ENCODE data around the gene AGRN. TPM values are rescaled to one million over a fixed set of nuclear protein-coding genes. Genes with fewer than 3 reads are reported as not detected.

AGRN gene
- total RNA-seq, 1 experiment from 2014 or later = 184 TPM

- TF ChIP-seq, protein P1, sequence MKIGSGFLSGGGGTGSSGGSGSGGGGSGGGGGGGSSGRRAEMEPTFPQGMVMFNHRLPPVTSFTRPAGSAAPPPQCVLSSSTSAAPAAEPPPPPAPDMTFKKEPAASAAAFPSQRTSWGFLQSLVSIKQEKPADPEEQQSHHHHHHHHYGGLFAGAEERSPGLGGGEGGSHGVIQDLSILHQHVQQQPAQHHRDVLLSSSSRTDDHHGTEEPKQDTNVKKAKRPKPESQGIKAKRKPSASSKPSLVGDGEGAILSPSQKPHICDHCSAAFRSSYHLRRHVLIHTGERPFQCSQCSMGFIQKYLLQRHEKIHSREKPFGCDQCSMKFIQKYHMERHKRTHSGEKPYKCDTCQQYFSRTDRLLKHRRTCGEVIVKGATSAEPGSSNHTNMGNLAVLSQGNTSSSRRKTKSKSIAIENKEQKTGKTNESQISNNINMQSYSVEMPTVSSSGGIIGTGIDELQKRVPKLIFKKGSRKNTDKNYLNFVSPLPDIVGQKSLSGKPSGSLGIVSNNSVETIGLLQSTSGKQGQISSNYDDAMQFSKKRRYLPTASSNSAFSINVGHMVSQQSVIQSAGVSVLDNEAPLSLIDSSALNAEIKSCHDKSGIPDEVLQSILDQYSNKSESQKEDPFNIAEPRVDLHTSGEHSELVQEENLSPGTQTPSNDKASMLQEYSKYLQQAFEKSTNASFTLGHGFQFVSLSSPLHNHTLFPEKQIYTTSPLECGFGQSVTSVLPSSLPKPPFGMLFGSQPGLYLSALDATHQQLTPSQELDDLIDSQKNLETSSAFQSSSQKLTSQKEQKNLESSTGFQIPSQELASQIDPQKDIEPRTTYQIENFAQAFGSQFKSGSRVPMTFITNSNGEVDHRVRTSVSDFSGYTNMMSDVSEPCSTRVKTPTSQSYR (CRISPR knock-in tag; IDR thresholded peaks at IDR 0.05) = no peak
Observed at GRCh38 chr1:1038694-1039093, 18.8 kb downstream of the AGRN start (continued).

GRCh38 chr1:1039145-1039910 is 19.4 kb downstream of the AGRN start:
- ChIA-PET CTCF (interaction anchor here (1.0 to 4.0 kb wide), 12 partner anchors 15 to 266 kb away, joined by 3 to 35 read pairs (median 5); partner anchors contain the start of gene AGRN), POLR2A (interaction anchor here (0.8 to 2.9 kb wide), 4 partner anchors 14 to 73 kb away, joined by 3 to 15 read pairs (median 4); partner anchors contain the start of gene PLEKHN1)
- Mint-ChIP-seq H3K4me3 (peak overlapping the region; percentile 58; the same call in 1 of the 2 replicates), H3K27me3 (ENCODE audit: low read depth) (peaks cover 46% of the 10 kb centered on the region), H3K4me1 (peaks cover 5% of the 10 kb centered on the region), H3K36me3 (peaks cover 7% of the 10 kb centered on the region; the same call in 1 of the 2 replicates), H3K27ac (no peak overlapping the region), H3K9me3 (no peaks in the 10 kb centered on the region)
- ATAC-seq (no peak), DNase-seq (ENCODE audit: low spot score) (no peak)
- TF ChIP-seq FOXK1 (CRISPR knock-in tag; IDR thresholded peaks at IDR 0.05) = no peak
- TF ChIP-seq, protein P2, sequence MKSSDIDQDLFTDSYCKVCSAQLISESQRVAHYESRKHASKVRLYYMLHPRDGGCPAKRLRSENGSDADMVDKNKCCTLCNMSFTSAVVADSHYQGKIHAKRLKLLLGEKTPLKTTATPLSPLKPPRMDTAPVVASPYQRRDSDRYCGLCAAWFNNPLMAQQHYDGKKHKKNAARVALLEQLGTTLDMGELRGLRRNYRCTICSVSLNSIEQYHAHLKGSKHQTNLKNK (CRISPR knock-in tag; IDR thresholded peaks at IDR 0.05) = no peak
- TF ChIP-seq MXD4 (CRISPR knock-in tag; IDR thresholded peaks at IDR 0.05; ENCODE audit: borderline replicate concordance) = no peak
- TF ChIP-seq ZNF219 (CRISPR knock-in tag; IDR thresholded peaks at IDR 0.05; ENCODE audit: borderline replicate concordance) = no peak
- no peak for TF ChIP-seq OVOL2 (CRISPR knock-in tag; IDR thresholded peaks at IDR 0.05; ENCODE audit: borderline replicate concordance)
- TF ChIP-seq STAT6 (CRISPR knock-in tag; conservative IDR thresholded peaks at IDR 0.05; ENCODE audit: low read depth) = no peak
- TF ChIP-seq IRF1 (CRISPR knock-in tag; IDR thresholded peaks at IDR 0.05) = no peak
- TF ChIP-seq, protein P3, sequence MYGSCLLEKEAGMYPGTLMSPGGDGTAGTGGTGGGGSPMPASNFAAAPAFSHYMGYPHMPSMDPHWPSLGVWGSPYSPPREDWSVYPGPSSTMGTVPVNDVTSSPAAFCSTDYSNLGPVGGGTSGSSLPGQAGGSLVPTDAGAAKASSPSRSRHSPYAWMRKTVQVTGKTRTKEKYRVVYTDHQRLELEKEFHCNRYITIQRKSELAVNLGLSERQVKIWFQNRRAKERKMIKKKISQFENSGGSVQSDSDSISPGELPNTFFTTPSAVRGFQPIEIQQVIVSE (CRISPR knock-in tag; IDR thresholded peaks at IDR 0.05; ENCODE audit: borderline replicate concordance) = no peak

- Mint-ChIP-seq H3K27ac (no peak overlapping the region), H3K4me1 (peaks cover 5% of the 10 kb centered on the region), H3K36me3 (peaks cover 11% of the 10 kb centered on the region), H3K27me3 (ENCODE audit: low read depth) (peaks cover 41% of the 10 kb centered on the region), H3K9me3 (no peaks in the 10 kb centered on the region), H3K4me3 (peak overlapping the region; percentile 58)
- ChIA-PET CTCF (interaction anchor here (0.7 to 4.0 kb wide), 26 partner anchors 8 to 265 kb away, joined by 3 to 35 read pairs (median 4); partner anchors contain the start of genes AGRN, ISG15 and TTLL10), POLR2A (interaction anchor here (0.6 to 2.9 kb wide), 9 partner anchors 11 to 131 kb away, joined by 3 to 15 read pairs (median 3); partner anchors contain the start of genes HES4 and PLEKHN1)
- TF ChIP-seq, protein P1 (CRISPR knock-in tag; IDR thresholded peaks at IDR 0.05) = no peak
- peak; percentile 83 for DNase-seq (ENCODE audit: low spot score)
- ATAC-seq = peak; percentile 85
Observed at GRCh38 chr1:1040004-1040991, 20.4 kb downstream of the AGRN start.

Measured in WTC11 (cell line).